GM04503 (cell line): ENCODE data around the gene MSH3.
"Not testable (repeated sequence)": the region's sequence is repeated elsewhere in the genome, so short reads cannot be mapped to it uniquely, and the experiment has no call there.

Experiments
- DNase-seq: peaks from one replicate; pipeline ENCODE4 v3.0.0-alpha.2; 2012; ENCODE audit warnings: low read depth

The MSH3 gene

GRCh38 chr5:80755626-80756025, 101.2 kb downstream of the MSH3 start:
- no peak for DNase-seq

- no peak for DNase-seq
Measured at GRCh38 chr5:80756292-80756691, 101.8 kb downstream of the MSH3 start.

- no peak for DNase-seq
Measured at GRCh38 chr5:80757290-80757689, 102.8 kb downstream of the MSH3 start.

GRCh38 chr5:80759866-80760577, 105.6 kb downstream of the MSH3 start:
- DNase-seq, result no peak

- no peak for DNase-seq
Measured at GRCh38 chr5:80760680-80761079, 106.2 kb downstream of the MSH3 start.

- DNase-seq, result no peak
Measured at GRCh38 chr5:80761176-80761575, 106.7 kb downstream of the MSH3 start.

- no peak for DNase-seq
Measured at GRCh38 chr5:80761966-80762365, 107.5 kb downstream of the MSH3 start.

- no peak for DNase-seq
Measured at GRCh38 chr5:80762573-80762972, 108.1 kb downstream of the MSH3 start.

GRCh38 chr5:80763211-80763610, 108.8 kb downstream of the MSH3 start:
- DNase-seq, result no peak

GRCh38 chr5:80763873-80764647, 109.6 kb downstream of the MSH3 start:
- no peak for DNase-seq

- DNase-seq, result no peak
Measured at GRCh38 chr5:80764786-80765185, 110.3 kb downstream of the MSH3 start.

- DNase-seq, result no peak
Measured at GRCh38 chr5:80777347-80778287, 123.2 kb downstream of the MSH3 start.

GRCh38 chr5:80780024-80780423, 125.6 kb downstream of the MSH3 start:
- no peak for DNase-seq

GRCh38 chr5:80780761-80781285, 126.4 kb downstream of the MSH3 start:
- no peak for DNase-seq

- no peak for DNase-seq
Measured at GRCh38 chr5:80781356-80781755, 126.9 kb downstream of the MSH3 start.

- DNase-seq, result no peak
Measured at GRCh38 chr5:80782626-80783025, 128.2 kb downstream of the MSH3 start.

- not testable (repeated sequence) for DNase-seq
Measured at GRCh38 chr5:80783751-80784150, 129.3 kb downstream of the MSH3 start.

- DNase-seq, result no peak
Measured at GRCh38 chr5:80784451-80784850, 130.0 kb downstream of the MSH3 start.

GRCh38 chr5:80789319-80790016, 135.0 kb downstream of the MSH3 start:
- not testable (repeated sequence) for DNase-seq

- no peak for DNase-seq
Measured at GRCh38 chr5:80790698-80791097, 136.2 kb downstream of the MSH3 start.

- no peak for DNase-seq
Measured at GRCh38 chr5:80793354-80793753, 138.9 kb downstream of the MSH3 start.

- no peak for DNase-seq
Measured at GRCh38 chr5:80796846-80797245, 142.4 kb downstream of the MSH3 start.
